Measurements from ENCODE around the gene LIN52.

- TF ChIP-seq GATA3 (IDR thresholded peaks at IDR 0.05; ENCODE audit: borderline replicate concordance) (no peak), SREBF2 (IDR thresholded peaks at IDR 0.05) (no peak), POLR2A (IDR thresholded peaks at IDR 0.05; ENCODE audit: low read length) (no peak), CTCF (IDR thresholded peaks at IDR 0.05) (no peak), MAX (IDR thresholded peaks at IDR 0.05) (no peak), ZFP36 (IDR thresholded peaks at IDR 0.05; ENCODE audit: borderline replicate concordance, partially characterized antibody) (no peak), SMC3 (IDR thresholded peaks at IDR 0.05) (no peak), RAD21 (conservative IDR thresholded peaks at IDR 0.05 in 1 of 2, IDR thresholded peaks at IDR 0.05 in 1 of 2) (no peak), JUNB (IDR thresholded peaks at IDR 0.05) (no peak), RFX5 (IDR thresholded peaks at IDR 0.05) (no peak), MAZ (IDR thresholded peaks at IDR 0.05; ENCODE audit: borderline replicate concordance, low read depth, low read length) (no peak), CHD2 (IDR thresholded peaks at IDR 0.05; ENCODE audit: low read length, partially characterized antibody) (no peak), MYC (IDR thresholded peaks at IDR 0.05; ENCODE audit: borderline replicate concordance, low read length) (no peak)
These were observed 110.9 kb downstream of the LIN52 start for GRCh38 chr14:74195623-74196022.
